Measurements from ENCODE around the gene MGAT3.

The MGAT3 gene

GRCh38 chr22:39458444-39459083 is 1.8 kb downstream of the MGAT3 start:
- Histone ChIP-seq H3K4me1 (ENCODE audit: control insufficient read depth, insufficient read depth, low read length) (peaks cover 5% of the 10 kb centered on the region; the same call in 1 of the 2 replicates), H3K27ac (ENCODE audit: extremely low read depth, low read depth, low read length) (no peak overlapping the region), H3K36me3 (ENCODE audit: control insufficient read depth in 2 of 2, insufficient read depth in 1 of 2, low read length in 2 of 2) (no peaks in the 10 kb centered on the region), H3K9me3 (ENCODE audit: control insufficient read depth, insufficient read depth, low read depth, low read length) (no peaks in the 10 kb centered on the region), H3K4me3 (ENCODE audit: low read depth, low read length) (peak overlapping the region; percentile 38; the same call in 1 of the 2 replicates)
- TF ChIP-seq YY1 (tag by site-specific recombination; IDR thresholded peaks at IDR 0.05) (no peak), BCL11B (tag by site-specific recombination; IDR thresholded peaks at IDR 0.05; ENCODE audit: low read depth) (0 out of 2 replicates have a peak, but pooled peaks have one; percentile 9), ZBTB7A (tag by site-specific recombination; IDR thresholded peaks at IDR 0.05; ENCODE audit: low read depth) (0 out of 2 replicates have a peak, but pooled peaks have one; percentile 29), PATZ1 (tag by site-specific recombination; IDR thresholded peaks at IDR 0.05) (0 out of 2 replicates have a peak, but pooled peaks have one; percentile 25), ZNF391 (tag by site-specific recombination; IDR thresholded peaks at IDR 0.05; ENCODE audit: borderline replicate concordance, low read depth) (no peak), HIC1 (tag by site-specific recombination; IDR thresholded peaks at IDR 0.05) (peak; percentile 62), ZBTB10 (tag by site-specific recombination; IDR thresholded peaks at IDR 0.05) (peak; percentile 14; the same call in 1 of the 2 replicates), ZBTB26 (tag by site-specific recombination; optimal IDR thresholded peaks at IDR 0.05) (no peak), ZNF76 (tag by site-specific recombination; IDR thresholded peaks at IDR 0.05; ENCODE audit: borderline replicate concordance, low read depth) (peak; percentile 66), ZIC2 (tag by site-specific recombination; IDR thresholded peaks at IDR 0.05) (peak; percentile 51), ZBTB48 (tag by site-specific recombination; IDR thresholded peaks at IDR 0.05) (0 out of 2 replicates have a peak, but pooled peaks have one; percentile 32), GLIS1 (tag by site-specific recombination; IDR thresholded peaks at IDR 0.05) (0 out of 2 replicates have a peak, but pooled peaks have one; percentile 6), PBX3 (CRISPR knock-in tag; IDR thresholded peaks at IDR 0.05) (no peak), ZNF366 (tag by site-specific recombination; conservative IDR thresholded peaks at IDR 0.05) (peak; percentile 34; the same call in 1 of the 2 replicates), GLIS2 (tag by site-specific recombination; IDR thresholded peaks at IDR 0.05) (peak; percentile 32)
- CTCF ChIA-PET: interaction anchor here (0.6 to 1.2 kb wide), 3 partner anchors 30 to 303 kb away, joined by 3 to 4 read pairs (median 3); no protein-coding TSS in a partner anchor
- POLR2A ChIA-PET: interaction anchor here (0.7 kb wide), 2 partner anchors 244 to 1535 kb away, joined by 4 to 5 read pairs; no protein-coding TSS in a partner anchor
